ENCODE measurements around the gene ZNF765.
A peak's percentile ranks its signal among the peaks of the same experiment; 100 is the strongest.
"Not testable (repeated sequence)": the region's sequence is repeated elsewhere in the genome, so short reads cannot be mapped to it uniquely, and the experiment has no call there.

ZNF765 gene

GRCh38 chr19:53420520-53421315 lies 25.8 kb downstream of the ZNF765 start:
- not testable (repeated sequence) for H3K9ac ChIP-seq (ENCODE audit: low read depth in 1 of 2, low read length in 2 of 2); H3K27ac ChIP-seq (ENCODE audit: low read depth, low read length); H3K4me1 ChIP-seq (ENCODE audit: control insufficient read depth in 1 of 2, insufficient read depth in 2 of 2, low read length in 2 of 2)

GRCh38 chr19:53422551-53422950 lies 27.6 kb downstream of the ZNF765 start:
- H3K4me3 ChIP-seq (ENCODE audit: low read depth in 1 of 2, low read length in 2 of 2): no peak overlapping the region

More at GRCh38 chr19:53420520-53421315, 25.8 kb downstream of the ZNF765 start:
- not testable (repeated sequence) for H3K4me3 ChIP-seq (ENCODE audit: low read depth in 1 of 2, low read length in 2 of 2); H3K27me3 ChIP-seq (ENCODE audit: control insufficient read depth in 1 of 2, insufficient read depth in 2 of 2, low read length in 2 of 2); H3K36me3 ChIP-seq (ENCODE audit: control insufficient read depth in 1 of 2, insufficient read depth in 2 of 2, low read length in 2 of 2); H3K9me3 ChIP-seq (ENCODE audit: control insufficient read depth in 1 of 2, low read length in 2 of 2)

GRCh38 chr19:53423074-53423473 lies 28.1 kb downstream of the ZNF765 start:
- not testable (repeated sequence) for H3K4me1 ChIP-seq (ENCODE audit: control insufficient read depth in 1 of 2, insufficient read depth in 2 of 2, low read length in 2 of 2); H3K27ac ChIP-seq (ENCODE audit: low read depth, low read length); H3K27me3 ChIP-seq (ENCODE audit: control insufficient read depth in 1 of 2, insufficient read depth in 2 of 2, low read length in 2 of 2); H3K9ac ChIP-seq (ENCODE audit: low read depth in 1 of 2, low read length in 2 of 2); H3K9me3 ChIP-seq (ENCODE audit: control insufficient read depth in 1 of 2, low read length in 2 of 2); H3K4me3 ChIP-seq (ENCODE audit: low read depth in 1 of 2, low read length in 2 of 2); H3K36me3 ChIP-seq (ENCODE audit: control insufficient read depth in 1 of 2, insufficient read depth in 2 of 2, low read length in 2 of 2)

More at GRCh38 chr19:53422551-53422950, 27.6 kb downstream of the ZNF765 start:
- peaks cover 0 to 4% of the 10 kb centered on the region in 2 donors for H3K9me3 ChIP-seq (ENCODE audit: control insufficient read depth in 1 of 2, low read length in 2 of 2)
- H3K4me1 ChIP-seq (ENCODE audit: control insufficient read depth in 1 of 2, insufficient read depth in 2 of 2, low read length in 2 of 2): no peaks in the 10 kb centered on the region
- no peak overlapping the region for H3K27ac ChIP-seq (ENCODE audit: low read depth, low read length)
- H3K9ac ChIP-seq (ENCODE audit: low read depth in 1 of 2, low read length in 2 of 2): no peak overlapping the region
- no peaks in the 10 kb centered on the region for H3K36me3 ChIP-seq (ENCODE audit: control insufficient read depth in 1 of 2, insufficient read depth in 2 of 2, low read length in 2 of 2)
- no peaks in the 10 kb centered on the region for H3K27me3 ChIP-seq (ENCODE audit: control insufficient read depth in 1 of 2, insufficient read depth in 2 of 2, low read length in 2 of 2)

- H3K9me3 ChIP-seq (ENCODE audit: control insufficient read depth in 1 of 2, low read length in 2 of 2); H3K4me1 ChIP-seq (ENCODE audit: control insufficient read depth in 1 of 2, insufficient read depth in 2 of 2, low read length in 2 of 2); H3K4me3 ChIP-seq (ENCODE audit: low read depth in 1 of 2, low read length in 2 of 2); H3K9ac ChIP-seq (ENCODE audit: low read depth in 1 of 2, low read length in 2 of 2); H3K36me3 ChIP-seq (ENCODE audit: control insufficient read depth in 1 of 2, insufficient read depth in 2 of 2, low read length in 2 of 2); H3K27me3 ChIP-seq (ENCODE audit: control insufficient read depth in 1 of 2, insufficient read depth in 2 of 2, low read length in 2 of 2); H3K27ac ChIP-seq (ENCODE audit: low read depth, low read length): not testable (repeated sequence)
Observed at GRCh38 chr19:53423680-53424079, 28.7 kb downstream of the ZNF765 start.

DNA sequence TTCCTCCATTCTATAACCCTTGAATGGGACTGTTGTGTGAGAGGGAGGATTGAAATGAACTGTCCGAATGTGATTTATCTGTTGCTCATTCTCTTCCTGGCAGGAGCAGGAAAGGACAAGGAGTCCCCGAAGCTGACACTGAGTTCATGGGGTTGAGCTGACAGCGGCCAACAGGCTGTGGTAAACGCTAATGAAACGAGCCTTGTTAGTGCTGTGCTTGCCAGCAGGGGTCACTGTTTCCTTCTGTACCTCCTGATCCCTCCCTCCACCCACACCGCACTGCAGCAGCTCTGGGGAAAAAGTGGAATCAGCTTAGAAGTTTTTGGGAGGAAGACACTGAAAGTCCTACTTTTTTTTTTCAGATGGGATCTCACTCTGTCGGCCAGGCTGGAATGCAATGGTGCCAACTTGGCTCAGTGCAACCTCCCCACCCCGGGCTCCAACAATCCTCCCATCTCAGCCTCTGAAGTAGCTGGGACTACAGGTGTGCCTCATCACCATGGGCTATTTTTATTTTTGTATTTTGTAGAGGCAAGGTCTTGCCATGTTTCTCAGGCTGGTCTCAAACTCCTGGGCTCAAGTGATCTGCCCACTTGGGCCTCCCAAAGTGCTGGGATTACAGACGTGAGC lies 30.1 kb downstream of the ZNF765 start:
- H3K36me3 ChIP-seq (ENCODE audit: control insufficient read depth in 1 of 2, insufficient read depth in 2 of 2, low read length in 2 of 2): no peaks in the 10 kb centered on the region
- H3K9ac ChIP-seq (ENCODE audit: low read depth in 1 of 2, low read length in 2 of 2): no peak overlapping the region
- no peaks in the 10 kb centered on the region for H3K4me1 ChIP-seq (ENCODE audit: control insufficient read depth in 1 of 2, insufficient read depth in 2 of 2, low read length in 2 of 2)
- H3K27ac ChIP-seq (ENCODE audit: low read depth, low read length): no peak overlapping the region
- H3K9me3 ChIP-seq (ENCODE audit: control insufficient read depth in 1 of 2, low read length in 2 of 2): no peaks in the 10 kb centered on the region
- no peaks in the 10 kb centered on the region for H3K27me3 ChIP-seq (ENCODE audit: control insufficient read depth in 1 of 2, insufficient read depth in 2 of 2, low read length in 2 of 2)
- H3K4me3 ChIP-seq (ENCODE audit: low read depth in 1 of 2, low read length in 2 of 2): no peak overlapping the region

- Histone ChIP-seq H3K27me3 (ENCODE audit: control insufficient read depth in 1 of 2, insufficient read depth in 2 of 2, low read length in 2 of 2) (no peaks in the 10 kb centered on the region), H3K4me1 (ENCODE audit: control insufficient read depth in 1 of 2, insufficient read depth in 2 of 2, low read length in 2 of 2) (peaks cover 0 to 15% of the 10 kb centered on the region in 2 donors), H3K4me3 (ENCODE audit: low read depth in 1 of 2, low read length in 2 of 2) (peak within 1 kb of the TSS; percentile 79 to 92), H3K9me3 (ENCODE audit: control insufficient read depth in 1 of 2, low read length in 2 of 2) (peaks cover 2% of the 10 kb centered on the region in 2 donors), H3K27ac (ENCODE audit: low read depth, low read length) (peak within 1 kb of the TSS; percentile 60), H3K36me3 (ENCODE audit: control insufficient read depth in 1 of 2, insufficient read depth in 2 of 2, low read length in 2 of 2) (peaks cover 4 to 22% of the 10 kb centered on the region in 2 donors), H3K9ac (ENCODE audit: low read depth in 1 of 2, low read length in 2 of 2) (peak within 1 kb of the TSS; percentile 84 to 86)
Observed at GRCh38 chr19:53431399-53432087, 36.6 kb downstream of the ZNF765 start, which contains the start of gene ZNF761. Gene ZNF761 (plus strand): TSS chr19:53431984. CDS start chr19:53447269, 15,285 bp downstream.

- Histone ChIP-seq H3K9me3 (ENCODE audit: control insufficient read depth in 1 of 2, low read length in 2 of 2) (peaks cover 2 to 3% of the 10 kb centered on the region in 2 donors), H3K4me3 (ENCODE audit: low read depth in 1 of 2, low read length in 2 of 2) (peak overlapping the region; percentile 79 to 92), H3K27ac (ENCODE audit: low read depth, low read length) (peak overlapping the region; percentile 60), H3K9ac (ENCODE audit: low read depth in 1 of 2, low read length in 2 of 2) (peak overlapping the region; percentile 84 to 86), H3K27me3 (ENCODE audit: control insufficient read depth in 1 of 2, insufficient read depth in 2 of 2, low read length in 2 of 2) (no peaks in the 10 kb centered on the region), H3K36me3 (ENCODE audit: control insufficient read depth in 1 of 2, insufficient read depth in 2 of 2, low read length in 2 of 2) (peaks cover 7 to 22% of the 10 kb centered on the region in 2 donors), H3K4me1 (ENCODE audit: control insufficient read depth in 1 of 2, insufficient read depth in 2 of 2, low read length in 2 of 2) (peaks cover 0 to 15% of the 10 kb centered on the region in 2 donors)
Observed at GRCh38 chr19:53432088-53432661, 37.2 kb downstream of the ZNF765 start.

GRCh38 chr19:53443809-53444208 lies 48.9 kb downstream of the ZNF765 start:
- H3K4me1 ChIP-seq (ENCODE audit: control insufficient read depth in 1 of 2, insufficient read depth in 2 of 2, low read length in 2 of 2); H3K27ac ChIP-seq (ENCODE audit: low read depth, low read length); H3K27me3 ChIP-seq (ENCODE audit: control insufficient read depth in 1 of 2, insufficient read depth in 2 of 2, low read length in 2 of 2); H3K9ac ChIP-seq (ENCODE audit: low read depth in 1 of 2, low read length in 2 of 2): not testable (repeated sequence)
- H3K4me3 ChIP-seq (ENCODE audit: low read depth in 1 of 2, low read length in 2 of 2): peak overlapping the region in 1 of 2 donors; percentile 5
- H3K9me3 ChIP-seq (ENCODE audit: control insufficient read depth in 1 of 2, low read length in 2 of 2): peaks cover 23 to 34% of the 10 kb centered on the region in 2 donors
- peaks cover 8 to 59% of the 10 kb centered on the region in 2 donors for H3K36me3 ChIP-seq (ENCODE audit: control insufficient read depth in 1 of 2, insufficient read depth in 2 of 2, low read length in 2 of 2)

DNA sequence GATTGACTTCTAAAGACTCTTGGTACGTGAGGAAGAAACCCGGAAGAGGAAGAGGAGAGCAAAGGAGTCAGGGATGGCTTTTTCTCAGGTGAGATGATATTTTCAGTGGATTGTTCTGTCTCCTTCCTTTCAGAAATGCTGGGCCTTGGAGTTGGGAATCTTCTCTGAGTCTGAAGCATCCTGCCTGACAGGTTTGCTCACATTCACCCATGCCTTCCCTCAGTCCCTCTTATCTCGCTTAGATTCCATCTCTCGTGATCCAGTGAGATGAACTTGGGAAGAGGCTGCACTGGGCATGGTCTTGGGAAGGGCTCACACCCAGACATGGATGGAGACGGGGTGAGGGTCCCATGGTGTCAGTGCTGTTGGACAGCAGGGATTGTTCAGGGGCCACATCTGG lies 52.2 kb downstream of the ZNF765 start:
- peaks cover 30 to 36% of the 10 kb centered on the region in 2 donors for H3K9me3 ChIP-seq (ENCODE audit: control insufficient read depth in 1 of 2, low read length in 2 of 2)

More for the DNA sequence above, 52.2 kb downstream of the ZNF765 start:
- H3K36me3 ChIP-seq (ENCODE audit: control insufficient read depth in 1 of 2, insufficient read depth in 2 of 2, low read length in 2 of 2): peaks cover 0 to 67% of the 10 kb centered on the region in 2 donors
- H3K27ac ChIP-seq (ENCODE audit: low read depth, low read length); H3K4me3 ChIP-seq (ENCODE audit: low read depth in 1 of 2, low read length in 2 of 2); H3K9ac ChIP-seq (ENCODE audit: low read depth in 1 of 2, low read length in 2 of 2); H3K27me3 ChIP-seq (ENCODE audit: control insufficient read depth in 1 of 2, insufficient read depth in 2 of 2, low read length in 2 of 2); H3K4me1 ChIP-seq (ENCODE audit: control insufficient read depth in 1 of 2, insufficient read depth in 2 of 2, low read length in 2 of 2): not testable (repeated sequence)
